ENCODE results near the gene PTPRN2. TPM values are rescaled to one million over a fixed set of nuclear protein-coding genes. Genes with fewer than 3 reads are reported as not detected.

Gene PTPRN2
- total RNA-seq, 1 experiment from 2014 or later = 0.11 TPM

GRCh38 chr7:157641866-157642265, 945.8 kb downstream of the PTPRN2 start:
- H3K4me1 ChIP-seq (ENCODE audit: insufficient read depth, low read length, poor library complexity, severe bottlenecking) = no peaks in the 10 kb centered on the region
- H3K36me3 ChIP-seq (ENCODE audit: insufficient read depth, low read length, poor library complexity, severe bottlenecking) = no peaks in the 10 kb centered on the region
- intact Hi-C loops (cut with micrococcal nuclease; ENCODE audit: unreplicated experiment) = no loop called here
- TF ChIP-seq, protein P1, sequence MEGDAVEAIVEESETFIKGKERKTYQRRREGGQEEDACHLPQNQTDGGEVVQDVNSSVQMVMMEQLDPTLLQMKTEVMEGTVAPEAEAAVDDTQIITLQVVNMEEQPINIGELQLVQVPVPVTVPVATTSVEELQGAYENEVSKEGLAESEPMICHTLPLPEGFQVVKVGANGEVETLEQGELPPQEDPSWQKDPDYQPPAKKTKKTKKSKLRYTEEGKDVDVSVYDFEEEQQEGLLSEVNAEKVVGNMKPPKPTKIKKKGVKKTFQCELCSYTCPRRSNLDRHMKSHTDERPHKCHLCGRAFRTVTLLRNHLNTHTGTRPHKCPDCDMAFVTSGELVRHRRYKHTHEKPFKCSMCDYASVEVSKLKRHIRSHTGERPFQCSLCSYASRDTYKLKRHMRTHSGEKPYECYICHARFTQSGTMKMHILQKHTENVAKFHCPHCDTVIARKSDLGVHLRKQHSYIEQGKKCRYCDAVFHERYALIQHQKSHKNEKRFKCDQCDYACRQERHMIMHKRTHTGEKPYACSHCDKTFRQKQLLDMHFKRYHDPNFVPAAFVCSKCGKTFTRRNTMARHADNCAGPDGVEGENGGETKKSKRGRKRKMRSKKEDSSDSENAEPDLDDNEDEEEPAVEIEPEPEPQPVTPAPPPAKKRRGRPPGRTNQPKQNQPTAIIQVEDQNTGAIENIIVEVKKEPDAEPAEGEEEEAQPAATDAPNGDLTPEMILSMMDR (conservative IDR thresholded peaks at IDR 0.05; ENCODE audit: low read depth, low read length) = no peak
- TF ChIP-seq EZH2 (IDR thresholded peaks at IDR 0.05; ENCODE audit: borderline replicate concordance, low read depth, low read length, poor library complexity, severe bottlenecking) = no peak
- BruUV-seq (replicated peaks) = no TSS peak
- H3K27me3 ChIP-seq (replicated peaks; ENCODE audit: insufficient read depth, low read depth, low read length, poor library complexity) = peaks cover 28% of the 10 kb centered on the region
- H3K9me3 ChIP-seq (ENCODE audit: low read depth, low read length, poor library complexity, severe bottlenecking) = peaks cover 12% of the 10 kb centered on the region
- no peak for DNase-seq (ENCODE audit: low spot score)
- ChIA-PET POLR2A (ENCODE audit: low non-redundant PET) (no interaction called here), CTCF (no interaction called here)
- H3K27ac ChIP-seq (ENCODE audit: low read depth, low read length, poor library complexity, severe bottlenecking) = no peak overlapping the region
- no peak overlapping the region for H3K4me3 ChIP-seq (ENCODE audit: low read depth, low read length, poor library complexity, severe bottlenecking)

DNA sequence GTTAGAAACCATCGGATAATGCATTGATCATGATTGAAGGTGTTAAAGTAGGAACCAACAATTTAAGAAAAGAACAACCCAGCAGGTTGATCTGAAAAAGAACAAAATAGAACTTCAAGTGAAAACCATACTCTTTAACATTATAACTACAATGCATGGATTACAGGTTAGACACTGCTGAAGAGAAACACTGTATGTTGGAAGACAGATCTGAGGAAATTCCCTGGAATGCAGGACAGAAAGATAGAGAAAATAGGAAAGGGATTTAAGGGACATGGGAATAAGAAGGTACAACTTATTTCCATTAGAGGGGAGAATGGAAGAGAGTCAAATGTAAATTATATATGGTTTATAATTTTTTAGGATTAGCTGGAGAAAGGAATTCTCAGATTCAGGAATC, 947.5 kb downstream of the PTPRN2 start:
- Histone ChIP-seq H3K9me3 (ENCODE audit: low read depth, low read length, poor library complexity, severe bottlenecking) (peaks cover 12% of the 10 kb centered on the region), H3K4me1 (ENCODE audit: insufficient read depth, low read length, poor library complexity, severe bottlenecking) (no peaks in the 10 kb centered on the region), H3K27ac (ENCODE audit: low read depth, low read length, poor library complexity, severe bottlenecking) (no peak overlapping the region), H3K4me3 (ENCODE audit: low read depth, low read length, poor library complexity, severe bottlenecking) (no peak overlapping the region), H3K27me3 (replicated peaks; ENCODE audit: insufficient read depth, low read depth, low read length, poor library complexity) (peaks cover 42% of the 10 kb centered on the region), H3K36me3 (ENCODE audit: insufficient read depth, low read length, poor library complexity, severe bottlenecking) (no peaks in the 10 kb centered on the region)
- POLR2A ChIA-PET (ENCODE audit: low non-redundant PET) = no interaction called here
- no TSS peak for BruUV-seq (replicated peaks)
- TF ChIP-seq, protein P1 (conservative IDR thresholded peaks at IDR 0.05; ENCODE audit: low read depth, low read length) = no peak
- CTCF ChIA-PET = no interaction called here
- intact Hi-C loops (cut with micrococcal nuclease; ENCODE audit: unreplicated experiment) = no loop called here
- no peak for DNase-seq (ENCODE audit: low spot score)

GRCh38 chr7:157638563-157638962, 949.1 kb downstream of the PTPRN2 start:
- BruUV-seq (replicated peaks) = no TSS peak
- H3K9me3 ChIP-seq (ENCODE audit: low read depth, low read length, poor library complexity, severe bottlenecking) = peaks cover 12% of the 10 kb centered on the region

More at GRCh38 chr7:157638563-157638962, 949.1 kb downstream of the PTPRN2 start:
- H3K4me1 ChIP-seq (ENCODE audit: insufficient read depth, low read length, poor library complexity, severe bottlenecking) = no peaks in the 10 kb centered on the region
- no peaks in the 10 kb centered on the region for H3K36me3 ChIP-seq (ENCODE audit: insufficient read depth, low read length, poor library complexity, severe bottlenecking)
- no peak for DNase-seq (ENCODE audit: low spot score)
- H3K27me3 ChIP-seq (replicated peaks; ENCODE audit: insufficient read depth, low read depth, low read length, poor library complexity) = peaks cover 49% of the 10 kb centered on the region
- TF ChIP-seq EZH2 (IDR thresholded peaks at IDR 0.05; ENCODE audit: borderline replicate concordance, low read depth, low read length, poor library complexity, severe bottlenecking) = no peak
- TF ChIP-seq, protein P1 (conservative IDR thresholded peaks at IDR 0.05; ENCODE audit: low read depth, low read length) = no peak
- H3K4me3 ChIP-seq (ENCODE audit: low read depth, low read length, poor library complexity, severe bottlenecking) = no peak overlapping the region
- intact Hi-C loops (cut with micrococcal nuclease; ENCODE audit: unreplicated experiment) = no loop called here
- H3K27ac ChIP-seq (ENCODE audit: low read depth, low read length, poor library complexity, severe bottlenecking) = no peak overlapping the region
- POLR2A ChIA-PET (ENCODE audit: low non-redundant PET) = no interaction called here
- CTCF ChIA-PET = no interaction called here

Measured in A673 (cell line).